DND-41 (cell line): Measurements from ENCODE around the gene ANTXR2.

ENCODE experiments used
- EZH2 ChIP-seq: IDR thresholded peaks from 3 replicates; pipeline ENCODE4 v1.6.1; 2012; ENCODE audit warnings: borderline replicate concordance, low read depth, mild to moderate bottlenecking, moderate library complexity, low read length, inconsistent platforms; ENCODE audit not compliant: severe bottlenecking
- TF ChIP-seq, protein P1 (sequence below): IDR thresholded peaks from 2 replicates; pipeline ENCODE4 v1.5.1; 2012; ENCODE audit warnings: borderline replicate concordance, low read length, moderate library complexity, mild to moderate bottlenecking; ENCODE audit not compliant: poor library complexity, severe bottlenecking; ENCODE audit errors: extremely low read depth

- TF ChIP-seq, protein P1, sequence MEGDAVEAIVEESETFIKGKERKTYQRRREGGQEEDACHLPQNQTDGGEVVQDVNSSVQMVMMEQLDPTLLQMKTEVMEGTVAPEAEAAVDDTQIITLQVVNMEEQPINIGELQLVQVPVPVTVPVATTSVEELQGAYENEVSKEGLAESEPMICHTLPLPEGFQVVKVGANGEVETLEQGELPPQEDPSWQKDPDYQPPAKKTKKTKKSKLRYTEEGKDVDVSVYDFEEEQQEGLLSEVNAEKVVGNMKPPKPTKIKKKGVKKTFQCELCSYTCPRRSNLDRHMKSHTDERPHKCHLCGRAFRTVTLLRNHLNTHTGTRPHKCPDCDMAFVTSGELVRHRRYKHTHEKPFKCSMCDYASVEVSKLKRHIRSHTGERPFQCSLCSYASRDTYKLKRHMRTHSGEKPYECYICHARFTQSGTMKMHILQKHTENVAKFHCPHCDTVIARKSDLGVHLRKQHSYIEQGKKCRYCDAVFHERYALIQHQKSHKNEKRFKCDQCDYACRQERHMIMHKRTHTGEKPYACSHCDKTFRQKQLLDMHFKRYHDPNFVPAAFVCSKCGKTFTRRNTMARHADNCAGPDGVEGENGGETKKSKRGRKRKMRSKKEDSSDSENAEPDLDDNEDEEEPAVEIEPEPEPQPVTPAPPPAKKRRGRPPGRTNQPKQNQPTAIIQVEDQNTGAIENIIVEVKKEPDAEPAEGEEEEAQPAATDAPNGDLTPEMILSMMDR, result no peak
- TF ChIP-seq EZH2, result no peak
Measured at GRCh38 chr4:79871961-79872360, 201.1 kb downstream of the ANTXR2 start.
